Measurements from ENCODE around the gene CTNNBIP1.

DNA sequence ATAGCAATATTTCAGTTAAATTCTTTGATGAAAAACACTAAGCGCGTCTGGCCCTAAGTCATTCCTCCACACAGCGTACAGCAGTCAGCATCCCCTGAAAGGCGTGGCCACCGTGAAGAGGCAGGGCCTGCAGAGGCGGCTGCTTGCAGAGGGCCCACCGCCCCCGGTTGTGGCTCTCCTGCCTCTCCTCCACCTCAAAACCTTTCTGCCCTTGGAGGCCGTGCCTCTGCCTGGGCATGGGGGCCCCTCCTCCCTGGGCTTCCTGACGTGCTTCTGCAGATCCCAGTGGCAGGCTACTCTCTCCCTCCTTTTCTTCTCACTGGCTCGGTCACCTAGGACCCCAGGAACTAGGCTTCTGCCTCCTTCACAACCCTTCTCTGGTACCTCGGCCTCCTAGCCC is 102.5 kb downstream of the CTNNBIP1 start:
- TF ChIP-seq, protein P1, sequence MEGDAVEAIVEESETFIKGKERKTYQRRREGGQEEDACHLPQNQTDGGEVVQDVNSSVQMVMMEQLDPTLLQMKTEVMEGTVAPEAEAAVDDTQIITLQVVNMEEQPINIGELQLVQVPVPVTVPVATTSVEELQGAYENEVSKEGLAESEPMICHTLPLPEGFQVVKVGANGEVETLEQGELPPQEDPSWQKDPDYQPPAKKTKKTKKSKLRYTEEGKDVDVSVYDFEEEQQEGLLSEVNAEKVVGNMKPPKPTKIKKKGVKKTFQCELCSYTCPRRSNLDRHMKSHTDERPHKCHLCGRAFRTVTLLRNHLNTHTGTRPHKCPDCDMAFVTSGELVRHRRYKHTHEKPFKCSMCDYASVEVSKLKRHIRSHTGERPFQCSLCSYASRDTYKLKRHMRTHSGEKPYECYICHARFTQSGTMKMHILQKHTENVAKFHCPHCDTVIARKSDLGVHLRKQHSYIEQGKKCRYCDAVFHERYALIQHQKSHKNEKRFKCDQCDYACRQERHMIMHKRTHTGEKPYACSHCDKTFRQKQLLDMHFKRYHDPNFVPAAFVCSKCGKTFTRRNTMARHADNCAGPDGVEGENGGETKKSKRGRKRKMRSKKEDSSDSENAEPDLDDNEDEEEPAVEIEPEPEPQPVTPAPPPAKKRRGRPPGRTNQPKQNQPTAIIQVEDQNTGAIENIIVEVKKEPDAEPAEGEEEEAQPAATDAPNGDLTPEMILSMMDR (IDR thresholded peaks at IDR 0.05; ENCODE audit: low read length): no peak
- no peak for TF ChIP-seq EZH2 (IDR thresholded peaks at IDR 0.05; ENCODE audit: borderline replicate concordance, low read length)
